Ishikawa (cell line): ENCODE measurements around the gene COL3A1.

Experiments
- CEBPB ChIP-seq: IDR thresholded peaks from 2 replicates; pipeline ENCODE4 v1.6.1; 2012
- EP300 ChIP-seq: IDR thresholded peaks from 2 replicates; pipeline ENCODE4 v1.6.1; 2012; ENCODE audit warnings: borderline replicate concordance
- FOXM1 ChIP-seq: IDR thresholded peaks from 2 replicates; pipeline ENCODE4 v1.6.1; 2012; ENCODE audit warnings: low read depth, borderline replicate concordance
- MAX ChIP-seq: IDR thresholded peaks from 2 replicates; pipeline ENCODE4 v1.6.1; 2012
- RAD21 ChIP-seq: IDR thresholded peaks from 2 replicates; pipeline ENCODE4 v1.6.1; 2012; ENCODE audit warnings: low read depth

- no peak for TF ChIP-seq EP300
- no peak for TF ChIP-seq CEBPB
- no peak for TF ChIP-seq MAX
- no peak for TF ChIP-seq RAD21
- TF ChIP-seq FOXM1: no peak
Measured at GRCh38 chr2:189013031-189013430, 38.9 kb downstream of the COL3A1 start.
